ENCODE data around the gene TRIM50.
A peak's percentile ranks its signal among the peaks of the same experiment; 100 is the strongest.
"Not testable (repeated sequence)": the region's sequence is repeated elsewhere in the genome, so short reads cannot be mapped to it uniquely, and the experiment has no call there.

Gene TRIM50

GRCh38 chr7:73364006-73364728, 36.3 kb upstream of the TRIM50 start:
- no peak for TF ChIP-seq CTCF (conservative IDR thresholded peaks at IDR 0.05)
- no peak for TF ChIP-seq ZFX (IDR thresholded peaks at IDR 0.05)
- H3K27ac ChIP-seq, result no peak overlapping the region

- TF ChIP-seq ZFX (IDR thresholded peaks at IDR 0.05) (no peak), CTCF (conservative IDR thresholded peaks at IDR 0.05) (no peak)
- no peak overlapping the region for H3K27ac ChIP-seq
Measured at GRCh38 chr7:73363225-73364005, 35.5 kb upstream of the TRIM50 start.

GRCh38 chr7:73360590-73360989, 32.7 kb upstream of the TRIM50 start:
- H3K27ac ChIP-seq, result not testable (repeated sequence)

GRCh38 chr7:73359746-73360375, 32.0 kb upstream of the TRIM50 start:
- H3K27ac ChIP-seq, result peak overlapping the region; percentile 90
- no peak for TF ChIP-seq ZFX (IDR thresholded peaks at IDR 0.05)
- TF ChIP-seq CTCF (conservative IDR thresholded peaks at IDR 0.05), result no peak

- TF ChIP-seq CTCF (conservative IDR thresholded peaks at IDR 0.05), result no peak
- no peak for TF ChIP-seq ZFX (IDR thresholded peaks at IDR 0.05)
- peak overlapping the region; percentile 90 for H3K27ac ChIP-seq
Measured at GRCh38 chr7:73359306-73359705, 31.4 kb upstream of the TRIM50 start.

GRCh38 chr7:73358590-73359275, 30.9 kb upstream of the TRIM50 start:
- H3K27ac ChIP-seq, result peak overlapping the region; percentile 90
- TF ChIP-seq CTCF (conservative IDR thresholded peaks at IDR 0.05), result no peak
- no peak for TF ChIP-seq ZFX (IDR thresholded peaks at IDR 0.05)

GRCh38 chr7:73356159-73356558, 28.3 kb upstream of the TRIM50 start:
- TF ChIP-seq ZFX (IDR thresholded peaks at IDR 0.05) (no peak), CTCF (conservative IDR thresholded peaks at IDR 0.05) (no peak)
- H3K27ac ChIP-seq, result no peak overlapping the region

All from C4-2B (cell line).